Measurements from ENCODE around the gene BRD9. TPM values are rescaled to one million over a fixed set of nuclear protein-coding genes. Genes with fewer than 3 reads are reported as not detected.

The BRD9 gene
- total and polyA plus RNA-seq, 9 of the 15 experiments (the other 6 are each of a cell fraction or from before 2014, with no cell fraction given), result 2.4 to 68.7 (median 44.9) TPM

GRCh38 chr5:893137-893506, 521 bp upstream of the BRD9 start:
- Histone ChIP-seq H3K4me3 (peak overlapping the region; percentile 71), H3K79me2 (ENCODE audit: control insufficient read depth, insufficient read depth, low read length) (peaks cover 82% of the 10 kb centered on the region), H3K9me3 (replicated peaks; ENCODE audit: control insufficient read depth, insufficient read depth, low read depth, low read length) (no peaks in the 10 kb centered on the region), H2AFZ (ENCODE audit: low read depth, low read length) (peak overlapping the region; percentile 87), H3K27ac (ENCODE audit: extremely low read depth, low read depth, low read length) (peak overlapping the region; percentile 83), H3K9ac (ENCODE audit: insufficient read depth in 1 of 2, low read depth in 2 of 2, low read length in 2 of 2) (peak overlapping the region; percentile 92 to 100), H3K4me1 (replicated peaks in 1 of 2; ENCODE audit: control insufficient read depth in 2 of 2, insufficient read depth in 2 of 2, low read length in 2 of 2) (peaks cover 20 to 33% of the 10 kb centered on the region in 2 experiments; a peak in 4 of 5 replicates), H4K20me1 (replicated peaks; ENCODE audit: control insufficient read depth, insufficient read depth, low read length) (peaks cover 14% of the 10 kb centered on the region; the same call in 1 of the 2 replicates), H3K9me1 (ENCODE audit: control insufficient read depth, insufficient read depth, low read length) (no peaks in the 10 kb centered on the region), H3K4me2 (ENCODE audit: insufficient read depth, low read length) (peak overlapping the region; percentile 99), H3K27me3 (ENCODE audit: control insufficient read depth in 2 of 2, insufficient read depth in 2 of 2, low read length in 2 of 2) (no peaks in the 10 kb centered on the region), H3K36me3 (ENCODE audit: control insufficient read depth, insufficient read depth, low read length) (peaks cover 72% of the 10 kb centered on the region)
- BruUV-seq (replicated peaks), result no TSS peak
- DNase-seq (ENCODE audit: extremely low read depth in 1 of 4, low spot score in 3 of 4) (peak in 2 of 4 experiments; percentile 20 to 53), FAIRE-seq (no peak), ATAC-seq (peak; percentile 26)
- in situ Hi-C loops (cut with MboI), result no loop called here
- WGBS (ENCODE audit: insufficient coverage, low coverage, missing lambda C conversion rate), result under 1% methylated on average over 14 of the region's 31 CpGs
- CTCF ChIA-PET (ENCODE audit: low intra/inter-chr PET ratio), result interaction anchor here (0.6 kb wide), 1 partner anchor 274 kb away, joined by 3 read pairs; no protein-coding TSS in a partner anchor
- POLR2A ChIA-PET, result interaction anchor here (0.6 to 1.6 kb wide), 9 partner anchors 7 to 462 kb away, joined by 3 to 4 read pairs (median 4); no protein-coding TSS in a partner anchor
- intact Hi-C loops (cut with micrococcal nuclease), result loop anchor here (5.0 kb wide), 1 partner anchor 281 kb away; the partner anchor contains the start of gene CEP72
- 0 out of 2 replicates have a peak, but pooled peaks have one; percentile 57 for TF ChIP-seq AFF4 (CRISPR knock-in tag; IDR thresholded peaks at IDR 0.05)
- TF ChIP-seq TBL1XR1 (IDR thresholded peaks at IDR 0.05; ENCODE audit: low read length in 2 of 2), result no peak
- TF ChIP-seq KDM4B (IDR thresholded peaks at IDR 0.05; ENCODE audit: borderline replicate concordance in 2 of 2, low read depth in 1 of 2), result no peak
- TF ChIP-seq, protein P1, sequence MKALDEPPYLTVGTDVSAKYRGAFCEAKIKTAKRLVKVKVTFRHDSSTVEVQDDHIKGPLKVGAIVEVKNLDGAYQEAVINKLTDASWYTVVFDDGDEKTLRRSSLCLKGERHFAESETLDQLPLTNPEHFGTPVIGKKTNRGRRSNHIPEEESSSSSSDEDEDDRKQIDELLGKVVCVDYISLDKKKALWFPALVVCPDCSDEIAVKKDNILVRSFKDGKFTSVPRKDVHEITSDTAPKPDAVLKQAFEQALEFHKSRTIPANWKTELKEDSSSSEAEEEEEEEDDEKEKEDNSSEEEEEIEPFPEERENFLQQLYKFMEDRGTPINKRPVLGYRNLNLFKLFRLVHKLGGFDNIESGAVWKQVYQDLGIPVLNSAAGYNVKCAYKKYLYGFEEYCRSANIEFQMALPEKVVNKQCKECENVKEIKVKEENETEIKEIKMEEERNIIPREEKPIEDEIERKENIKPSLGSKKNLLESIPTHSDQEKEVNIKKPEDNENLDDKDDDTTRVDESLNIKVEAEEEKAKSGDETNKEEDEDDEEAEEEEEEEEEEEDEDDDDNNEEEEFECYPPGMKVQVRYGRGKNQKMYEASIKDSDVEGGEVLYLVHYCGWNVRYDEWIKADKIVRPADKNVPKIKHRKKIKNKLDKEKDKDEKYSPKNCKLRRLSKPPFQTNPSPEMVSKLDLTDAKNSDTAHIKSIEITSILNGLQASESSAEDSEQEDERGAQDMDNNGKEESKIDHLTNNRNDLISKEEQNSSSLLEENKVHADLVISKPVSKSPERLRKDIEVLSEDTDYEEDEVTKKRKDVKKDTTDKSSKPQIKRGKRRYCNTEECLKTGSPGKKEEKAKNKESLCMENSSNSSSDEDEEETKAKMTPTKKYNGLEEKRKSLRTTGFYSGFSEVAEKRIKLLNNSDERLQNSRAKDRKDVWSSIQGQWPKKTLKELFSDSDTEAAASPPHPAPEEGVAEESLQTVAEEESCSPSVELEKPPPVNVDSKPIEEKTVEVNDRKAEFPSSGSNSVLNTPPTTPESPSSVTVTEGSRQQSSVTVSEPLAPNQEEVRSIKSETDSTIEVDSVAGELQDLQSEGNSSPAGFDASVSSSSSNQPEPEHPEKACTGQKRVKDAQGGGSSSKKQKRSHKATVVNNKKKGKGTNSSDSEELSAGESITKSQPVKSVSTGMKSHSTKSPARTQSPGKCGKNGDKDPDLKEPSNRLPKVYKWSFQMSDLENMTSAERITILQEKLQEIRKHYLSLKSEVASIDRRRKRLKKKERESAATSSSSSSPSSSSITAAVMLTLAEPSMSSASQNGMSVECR (CRISPR knock-in tag; IDR thresholded peaks at IDR 0.05), result peak; percentile 0; the same call in 1 of the 2 replicates
- no peak for TF ChIP-seq GABPB1 (CRISPR knock-in tag; IDR thresholded peaks at IDR 0.05)
- no peak for TF ChIP-seq PRMT5 (CRISPR knock-in tag; IDR thresholded peaks at IDR 0.05)
- TF ChIP-seq HSF4 (CRISPR knock-in tag; IDR thresholded peaks at IDR 0.05; ENCODE audit: borderline replicate concordance), result no peak
- no peak for TF ChIP-seq NR2C1 (IDR thresholded peaks at IDR 0.05)
- no peak for TF ChIP-seq NR2C1 (tag; IDR thresholded peaks at IDR 0.05)
- no peak for TF ChIP-seq ZNF785 (CRISPR knock-in tag; IDR thresholded peaks at IDR 0.05)
- no peak for TF ChIP-seq NCOA6 (IDR thresholded peaks at IDR 0.05)
- no peak for TF ChIP-seq CTBP1 (IDR thresholded peaks at IDR 0.05; ENCODE audit: borderline replicate concordance)
- 0 out of 2 replicates have a peak, but pooled peaks have one; percentile 1 for TF ChIP-seq NR1H2 (CRISPR knock-in tag; IDR thresholded peaks at IDR 0.05)
- no peak for TF ChIP-seq ZNF140 (CRISPR knock-in tag; IDR thresholded peaks at IDR 0.05)
- TF ChIP-seq TARDBP (IDR thresholded peaks at IDR 0.05), result no peak

All from K562 (cell line).